HUDEP-2 (cell line): ENCODE data around the gene AFDN.

Source experiments
- DNase-seq, 76 experiments: peaks; one replicate each; lab custom pipeline; 2025; ENCODE audit not compliant: unreplicated experiment in 76 of 76; lab: John Stamatoyannopoulos, UW

The AFDN gene

DNA sequence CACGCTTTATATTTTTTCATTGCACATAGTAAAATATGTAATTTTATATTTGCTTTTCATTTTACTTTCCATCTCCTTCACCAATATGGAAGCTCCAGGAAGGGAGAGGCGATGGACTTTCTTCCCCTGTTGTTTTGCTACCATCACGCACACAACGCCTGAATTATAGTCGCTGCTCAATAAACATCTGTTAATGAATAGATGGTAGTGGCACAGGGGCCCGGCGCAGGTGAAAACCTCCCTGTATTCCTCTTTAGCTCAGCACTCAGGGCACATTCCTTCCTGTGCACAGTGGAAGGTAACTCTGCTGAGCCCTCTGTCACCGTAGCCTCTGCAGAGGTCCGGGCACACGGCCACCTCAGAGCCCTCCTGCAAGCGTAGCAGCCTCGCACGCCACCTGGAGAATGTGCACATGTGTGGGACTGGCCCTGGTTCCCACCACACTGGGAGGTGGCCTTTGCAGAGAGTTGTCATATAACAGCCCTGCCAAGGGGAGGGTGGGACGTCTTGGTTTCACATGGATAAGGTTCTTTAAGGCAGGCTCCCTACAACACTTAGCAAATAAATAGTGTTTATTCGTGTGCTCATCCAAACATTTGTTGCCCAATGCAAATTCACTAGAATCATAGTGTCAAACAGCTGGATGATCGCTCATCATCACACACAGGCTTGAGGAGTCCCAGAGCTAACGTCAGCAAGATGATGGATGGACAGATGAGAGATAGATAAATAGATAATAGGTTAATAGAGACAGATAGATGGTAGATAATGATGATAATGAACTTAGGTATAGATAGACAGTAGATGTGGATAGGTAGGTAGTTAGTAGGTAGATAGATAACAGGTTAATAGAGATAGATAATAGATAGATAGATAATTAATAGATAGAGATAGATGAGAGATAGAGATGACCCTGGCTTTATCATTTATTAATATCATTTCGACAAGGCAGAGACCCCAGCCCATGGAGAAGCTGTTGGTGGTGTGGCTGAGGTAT lies 32.3 kb upstream of the AFDN start:
- DNase-seq, result no peak

DNA sequence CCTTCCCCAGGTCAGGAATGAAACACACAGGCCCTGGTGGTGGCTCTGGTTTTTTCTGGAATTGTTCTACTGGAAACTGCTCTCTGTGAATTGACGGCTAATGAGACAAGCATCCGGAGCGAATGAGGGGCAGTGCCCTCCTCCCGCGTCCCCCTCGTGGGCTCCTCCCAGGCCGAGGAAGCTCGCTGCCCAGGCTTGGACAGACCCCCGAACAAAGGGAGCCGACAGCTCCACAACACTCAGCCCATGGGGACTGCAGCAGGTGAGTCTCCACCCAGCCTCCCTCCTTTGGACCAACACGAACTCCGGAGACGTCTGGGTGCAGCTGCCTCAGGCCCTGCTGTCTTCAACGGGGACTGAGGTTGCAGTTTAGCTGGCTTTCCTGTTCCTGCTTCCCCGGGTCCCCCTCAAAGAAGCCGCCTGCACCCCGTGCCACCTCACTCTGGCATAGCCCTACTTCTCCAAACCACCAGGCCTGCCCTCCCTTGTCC lies 31.3 kb upstream of the AFDN start:
- no peak for DNase-seq

DNA sequence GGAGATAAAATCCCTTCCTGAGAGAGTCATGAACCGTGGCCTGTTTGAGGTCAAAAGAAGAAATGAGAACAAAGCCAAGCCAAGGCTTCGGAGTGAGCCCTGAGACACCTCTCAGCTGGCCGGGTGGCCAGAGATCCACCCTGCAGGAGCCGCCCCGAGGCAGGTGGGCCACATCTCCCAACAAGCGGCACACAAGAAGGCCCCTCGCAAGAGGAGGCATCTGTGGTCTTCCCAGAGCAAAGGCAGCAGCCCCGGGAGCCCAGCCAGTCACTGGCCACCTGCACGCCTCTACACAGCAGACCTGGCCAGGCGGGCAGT lies 30.9 kb upstream of the AFDN start:
- no peak for DNase-seq

DNA sequence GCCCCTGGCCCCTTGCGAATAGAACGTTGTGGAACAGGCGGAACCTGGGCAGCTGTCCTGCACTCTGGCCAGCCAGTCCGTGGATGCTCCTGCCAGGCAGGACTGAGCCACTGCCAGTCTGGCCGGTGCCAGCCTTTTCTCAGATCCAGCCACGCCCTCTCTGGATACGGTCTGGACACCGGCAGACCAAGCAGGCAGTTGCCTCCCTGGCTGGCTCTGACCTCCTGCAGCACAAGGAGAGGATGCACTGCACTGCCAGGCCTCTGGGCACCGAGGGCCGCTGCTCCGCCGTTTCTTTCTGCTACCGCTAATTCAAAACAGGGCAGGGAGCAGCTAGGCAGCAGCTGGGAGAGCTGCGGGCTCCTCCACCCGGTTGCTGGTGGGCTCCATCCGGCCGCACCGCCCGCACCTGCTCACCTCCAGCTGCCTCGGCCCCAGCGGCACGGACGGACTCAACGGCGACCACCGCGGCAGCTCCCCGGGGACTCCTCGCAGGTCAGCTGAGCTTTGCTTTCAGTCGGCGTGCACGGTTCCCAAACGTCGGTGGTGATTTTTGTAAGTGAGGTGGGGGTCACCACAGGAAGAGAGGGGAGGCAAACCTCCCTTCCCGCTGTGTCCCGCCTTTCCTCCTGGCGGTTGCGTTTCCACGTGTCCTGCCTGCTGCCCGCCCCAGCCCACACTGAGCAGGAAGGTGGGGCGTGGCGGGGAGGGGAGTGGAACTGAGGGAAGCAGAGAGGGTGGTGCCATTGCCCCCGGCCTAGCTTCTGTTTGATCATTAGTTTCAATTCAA lies 30.3 kb upstream of the AFDN start:
- DNase-seq, result no peak

DNA sequence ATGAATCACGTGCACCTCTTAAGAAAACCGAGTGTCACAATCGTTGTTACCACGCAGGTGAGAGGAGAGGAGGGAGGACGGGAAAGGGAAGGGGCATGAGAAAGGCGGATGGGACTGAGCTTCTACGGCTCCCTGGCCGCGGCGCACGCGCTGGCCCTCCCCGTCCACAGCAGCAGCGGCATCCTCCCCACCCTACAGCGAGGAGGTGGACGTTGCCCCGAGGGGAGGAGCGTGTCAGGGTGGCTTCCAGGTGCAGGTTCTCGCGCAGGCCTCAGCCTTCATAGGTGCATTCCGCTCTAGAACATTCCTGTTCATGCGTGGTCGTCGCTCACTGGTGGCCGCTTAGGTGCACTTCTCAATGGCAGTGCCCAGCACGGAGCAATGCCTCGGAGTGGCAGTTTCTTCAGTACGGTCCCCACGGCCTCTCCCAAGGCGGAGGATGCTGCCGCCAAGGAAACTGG lies 29.7 kb upstream of the AFDN start:
- no peak for DNase-seq

DNA sequence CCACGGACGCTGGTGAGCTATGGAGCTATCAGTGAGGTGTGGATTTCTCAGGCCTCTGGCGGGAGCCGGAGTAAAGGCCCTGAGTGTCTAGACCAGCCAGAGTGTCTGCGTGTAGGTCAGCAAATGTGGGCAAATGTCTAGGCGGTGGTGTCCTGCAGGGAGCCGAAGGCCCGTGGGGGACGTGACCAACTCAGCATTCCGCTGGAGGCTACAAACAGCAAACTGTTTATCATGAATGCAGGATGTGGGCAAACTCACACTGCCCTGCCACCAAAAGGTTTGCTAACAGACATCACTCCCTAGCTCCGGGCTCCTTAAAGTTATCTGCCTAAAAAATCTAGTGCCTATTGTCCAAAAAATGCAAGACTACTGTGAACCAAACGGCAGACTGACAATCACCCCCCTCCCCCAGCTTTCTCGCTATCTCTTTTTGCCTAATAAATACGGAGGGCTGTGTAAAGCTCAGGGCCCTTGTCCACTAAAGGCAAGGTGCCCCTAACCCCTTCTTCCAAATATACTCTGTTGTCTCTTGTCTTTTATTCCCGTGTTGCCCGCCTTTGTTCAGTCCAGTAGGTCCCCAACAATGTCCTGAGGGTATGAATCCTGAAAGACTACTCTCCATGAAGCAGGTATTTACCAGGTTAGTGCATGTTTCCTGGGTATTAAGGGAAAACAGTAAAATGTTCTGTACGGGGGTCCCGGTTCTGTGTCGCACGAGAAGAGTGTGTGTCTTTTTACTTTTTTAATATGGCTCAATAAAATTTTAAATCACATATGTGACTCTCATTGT lies 29.0 kb upstream of the AFDN start:
- DNase-seq, result no peak

DNA sequence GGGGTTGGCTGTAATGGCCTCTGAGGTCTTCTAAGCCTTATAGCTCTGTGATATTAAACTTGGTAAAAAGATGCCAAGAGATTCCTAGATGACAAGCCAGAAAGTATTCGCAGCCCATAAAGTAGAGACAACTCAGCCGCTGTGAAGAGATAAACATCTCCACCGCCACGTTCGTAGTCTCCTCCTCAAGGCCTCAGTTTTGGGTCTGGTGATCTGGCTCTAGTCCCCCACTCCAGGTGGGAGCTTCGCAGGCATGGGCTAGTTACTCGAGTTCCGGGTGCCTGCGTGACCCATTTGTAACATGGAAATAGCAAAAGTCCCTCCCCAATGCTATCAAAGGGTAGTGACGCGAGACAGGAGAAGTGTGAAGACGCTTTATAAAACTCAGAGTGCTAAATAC lies 28.3 kb upstream of the AFDN start:
- no peak for DNase-seq

DNA sequence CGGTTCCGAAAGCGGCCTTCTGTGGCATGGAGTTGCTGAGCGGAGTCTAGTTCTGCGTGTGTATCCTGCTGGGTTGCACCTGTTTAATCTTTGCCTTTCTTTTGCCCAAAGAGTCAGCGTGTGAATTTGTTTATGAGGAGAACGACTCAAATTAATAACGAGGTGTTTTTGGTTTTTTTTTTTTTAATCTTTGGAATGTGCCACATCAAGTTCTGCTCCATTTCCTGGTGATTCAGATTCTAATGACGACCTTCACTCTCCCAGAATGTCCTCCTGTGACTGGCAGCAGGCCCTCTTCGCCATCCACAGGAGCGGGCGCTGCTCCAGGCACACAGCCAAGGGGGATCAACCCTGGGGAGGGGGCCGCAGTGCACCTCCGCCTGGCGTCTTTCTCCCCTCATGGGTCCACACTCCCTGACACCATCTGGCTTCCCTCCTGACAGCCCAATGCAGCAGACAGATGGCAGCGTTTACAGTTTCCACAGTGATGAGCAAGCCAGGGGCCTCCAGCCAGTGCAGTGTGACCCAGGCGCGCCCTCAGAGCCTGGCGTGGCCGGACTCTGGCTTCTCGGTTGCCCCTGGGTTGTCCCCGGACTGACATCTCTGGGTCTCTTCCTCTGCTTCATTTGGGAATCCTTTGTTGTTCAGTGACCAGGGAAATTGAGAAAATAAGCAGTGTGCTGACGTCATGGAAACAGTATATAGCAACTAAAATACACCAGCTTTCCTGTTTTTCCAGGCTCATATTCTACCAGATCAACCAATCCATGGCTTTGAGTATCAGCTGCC lies 27.5 kb upstream of the AFDN start:
- no peak for DNase-seq

DNA sequence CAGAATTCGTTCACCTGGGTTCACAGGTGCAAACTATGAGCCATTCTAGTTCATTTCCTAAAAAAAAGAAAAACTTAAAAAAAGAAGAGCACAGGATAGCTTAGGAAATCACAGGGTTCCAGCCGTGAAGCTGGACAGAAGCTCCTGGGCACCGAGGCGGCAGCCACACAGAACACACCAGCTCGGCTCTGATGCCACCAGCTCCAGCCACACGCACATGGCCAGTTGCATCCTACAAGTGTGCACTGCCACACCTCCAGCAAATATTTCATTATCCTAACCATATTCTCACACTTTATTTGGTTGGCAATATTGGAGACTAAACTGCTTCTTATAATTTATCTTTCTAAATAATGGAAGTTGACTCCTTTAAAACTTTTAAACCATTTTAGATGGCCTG lies 26.2 kb upstream of the AFDN start:
- no peak for DNase-seq

DNA sequence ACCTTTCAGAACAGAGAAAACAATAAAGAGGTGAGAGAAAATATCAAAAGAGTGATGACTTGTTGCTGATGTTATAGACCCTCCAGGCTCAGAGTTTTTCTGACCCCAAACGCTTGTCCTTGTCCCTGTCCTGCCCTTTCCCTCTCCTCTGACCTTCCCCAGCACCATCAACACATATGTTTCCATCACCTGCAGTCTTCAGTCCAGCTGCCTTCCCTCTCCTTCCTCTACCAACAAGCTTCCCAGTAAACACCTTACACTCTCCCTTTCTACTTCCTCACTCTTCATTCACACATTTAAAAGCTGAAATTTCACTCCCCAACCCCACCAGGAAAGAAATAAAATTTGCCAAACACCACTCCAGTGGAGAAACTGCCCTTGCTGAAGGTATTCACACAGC lies 25.4 kb upstream of the AFDN start:
- no peak for DNase-seq

DNA sequence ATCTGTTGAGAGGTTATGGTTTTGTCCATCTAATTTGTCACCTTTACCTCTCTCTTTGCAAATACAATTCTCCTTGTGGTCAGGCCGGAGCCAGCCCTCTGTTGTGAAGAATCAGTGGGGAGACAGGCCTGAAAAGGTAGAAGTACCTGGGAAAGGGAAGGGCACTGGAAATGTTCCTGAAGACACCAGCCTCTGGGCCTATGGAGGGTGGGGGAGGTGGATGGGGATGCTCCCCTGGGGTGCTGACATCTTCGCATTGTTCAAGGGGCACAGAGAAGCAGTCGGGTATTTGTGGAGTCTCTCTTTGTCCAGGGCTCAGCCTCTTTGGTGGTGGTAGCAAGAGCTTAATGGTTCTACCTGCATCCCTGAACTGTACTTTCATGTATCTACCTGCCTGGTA lies 24.4 kb upstream of the AFDN start:
- DNase-seq, result no peak

DNA sequence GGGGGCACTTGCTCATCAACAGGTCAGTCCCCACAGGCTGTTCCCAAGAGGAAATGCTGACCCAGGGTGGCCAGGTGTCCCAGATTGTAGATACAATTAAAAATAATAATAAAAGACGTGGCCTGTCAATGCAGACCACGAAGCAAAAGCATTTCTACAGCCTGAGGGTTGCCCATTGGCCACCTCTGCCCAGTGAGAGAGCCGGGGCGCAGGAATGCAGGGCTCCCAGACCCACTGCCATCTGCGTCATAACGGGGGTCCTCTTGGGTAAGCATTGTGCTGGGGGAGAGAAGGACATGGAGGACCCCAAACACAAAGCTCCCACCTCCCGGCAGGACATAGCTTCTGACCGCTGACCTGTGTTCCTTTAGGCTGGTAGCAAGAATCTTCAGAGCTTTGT lies 22.9 kb upstream of the AFDN start:
- no peak for DNase-seq

DNA sequence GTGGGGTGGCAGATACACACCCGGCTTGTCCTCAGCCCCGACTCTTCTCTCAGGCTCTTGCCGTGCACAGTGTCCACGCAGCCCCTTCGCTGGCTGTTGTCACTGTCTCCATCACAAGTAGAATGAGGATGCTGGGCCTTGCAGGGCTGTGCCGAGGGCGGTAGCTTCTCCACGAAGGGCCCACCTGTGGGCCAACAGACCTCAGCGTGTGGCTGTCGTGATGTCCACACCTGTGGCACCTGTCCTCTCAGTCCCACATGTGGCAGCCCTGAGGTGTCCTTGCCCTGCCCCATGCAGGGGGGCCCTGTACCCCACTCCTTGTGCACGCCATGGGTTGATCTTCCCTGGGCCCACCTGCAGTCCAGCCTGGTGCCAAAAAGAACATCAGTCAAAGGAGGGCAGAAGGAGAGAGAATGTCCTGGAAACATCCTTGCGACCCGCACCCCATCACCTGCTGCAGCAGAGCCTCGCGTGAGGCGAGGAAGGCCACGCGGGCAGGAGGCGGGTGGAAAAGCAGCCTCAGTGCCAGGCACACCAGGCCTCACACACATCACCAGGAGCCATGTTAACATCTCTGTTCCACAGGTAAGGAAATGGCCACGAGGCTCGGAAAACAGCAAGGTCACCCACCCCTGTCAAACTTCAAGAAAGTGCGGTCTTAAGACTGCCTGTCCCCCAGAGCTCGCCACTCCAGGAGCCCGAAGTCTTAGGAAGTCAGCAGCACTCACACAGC lies 22.3 kb upstream of the AFDN start:
- DNase-seq, result no peak

DNA sequence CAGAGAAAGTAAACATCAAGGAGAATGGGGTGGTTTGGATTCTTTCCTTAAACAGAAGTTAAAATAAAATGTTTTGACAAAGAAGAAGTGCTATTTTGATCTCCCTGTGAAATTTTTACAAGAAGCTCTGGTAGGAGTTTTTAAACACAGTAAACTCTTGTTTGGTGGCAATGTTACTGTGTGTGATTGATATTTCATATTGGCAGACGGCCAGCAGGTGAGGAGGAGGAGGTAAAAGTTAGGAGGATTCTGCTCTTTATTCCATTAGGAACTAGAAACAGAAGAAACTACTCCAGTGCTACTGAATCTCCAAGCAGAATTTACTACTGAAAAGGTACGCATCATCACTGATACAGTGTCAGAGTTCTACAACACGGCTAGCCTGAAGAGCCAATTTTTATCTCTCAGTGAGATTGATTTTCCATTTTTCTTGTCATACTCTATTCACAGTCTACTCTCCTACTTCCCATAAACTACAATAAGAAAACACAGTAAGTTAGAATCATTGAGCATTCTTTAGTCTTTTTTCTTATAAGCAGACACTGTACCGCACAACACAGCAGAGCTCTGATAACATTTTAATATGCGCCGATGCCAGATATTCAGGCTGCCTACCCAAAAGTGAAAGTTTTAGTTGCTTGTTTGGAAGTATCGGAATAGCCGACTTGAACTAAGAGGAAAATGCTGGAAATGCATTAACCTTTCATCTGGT lies 21.2 kb upstream of the AFDN start:
- no peak for DNase-seq

DNA sequence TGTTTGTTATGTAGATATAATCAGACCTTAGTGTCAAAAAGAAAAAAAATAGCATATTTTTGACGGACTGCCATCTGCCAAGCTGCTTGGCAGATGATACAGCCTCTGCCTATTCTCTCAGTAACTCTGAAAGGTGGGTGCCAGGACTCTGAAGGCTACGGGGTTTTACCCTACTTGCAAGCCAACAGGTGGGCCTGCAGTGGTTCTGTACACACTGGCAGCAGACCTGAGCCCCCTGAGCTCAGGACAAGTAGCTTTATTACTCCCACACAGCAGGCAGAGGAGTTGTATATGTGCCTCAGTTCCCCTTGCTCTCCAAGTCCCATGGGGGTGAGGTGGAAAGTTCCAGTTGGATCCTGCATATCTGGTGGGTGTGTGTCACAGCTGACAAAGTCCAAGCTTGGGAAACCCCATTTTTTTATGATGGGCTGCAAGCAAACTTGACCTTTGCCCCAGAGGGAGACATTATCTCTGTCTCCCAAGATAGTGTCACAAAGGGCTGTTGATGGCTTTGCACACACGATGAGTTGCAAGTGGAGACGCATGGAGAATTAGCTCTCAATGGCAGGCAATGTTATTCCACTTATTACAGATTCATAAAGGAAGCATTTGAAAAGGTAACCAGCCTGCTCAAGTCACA lies 20.5 kb upstream of the AFDN start:
- no peak for DNase-seq

DNA sequence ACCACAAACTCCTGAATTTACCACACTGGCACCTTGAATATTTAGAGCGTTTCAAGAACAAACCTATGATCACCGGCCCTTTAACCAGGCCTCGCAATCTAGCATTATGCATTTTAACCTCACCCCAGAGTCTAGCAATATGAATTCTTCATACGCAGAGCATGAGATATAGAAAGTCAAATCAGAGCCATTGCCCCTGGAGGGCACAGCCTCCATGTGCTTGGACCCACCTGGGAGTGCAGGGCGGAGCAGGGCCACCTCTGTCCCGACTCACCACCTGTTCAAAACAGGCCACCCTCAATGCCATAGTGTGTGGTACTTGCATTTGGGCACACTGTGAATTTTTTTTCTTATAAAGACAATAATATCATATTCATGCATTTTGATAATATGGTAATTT lies 19.5 kb upstream of the AFDN start:
- no peak for DNase-seq

DNA sequence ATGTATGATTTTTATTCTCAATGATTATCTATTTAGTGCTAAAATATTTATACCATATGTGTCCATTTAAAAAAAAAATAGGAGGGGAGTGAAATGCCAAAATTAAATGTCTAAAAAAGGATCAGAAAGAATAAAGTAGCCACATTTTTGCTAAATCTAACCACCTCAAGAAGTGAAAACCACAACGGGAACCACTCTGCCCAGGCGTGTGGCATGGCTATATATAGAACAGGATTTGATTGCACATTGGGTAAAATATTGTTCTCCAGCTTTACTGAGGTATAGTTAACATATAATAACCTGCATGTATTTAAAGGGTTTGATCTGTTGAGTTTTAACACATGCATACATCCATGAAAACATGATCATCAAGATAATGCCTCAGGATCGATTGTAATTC lies 19.0 kb upstream of the AFDN start:
- no peak for DNase-seq

DNA sequence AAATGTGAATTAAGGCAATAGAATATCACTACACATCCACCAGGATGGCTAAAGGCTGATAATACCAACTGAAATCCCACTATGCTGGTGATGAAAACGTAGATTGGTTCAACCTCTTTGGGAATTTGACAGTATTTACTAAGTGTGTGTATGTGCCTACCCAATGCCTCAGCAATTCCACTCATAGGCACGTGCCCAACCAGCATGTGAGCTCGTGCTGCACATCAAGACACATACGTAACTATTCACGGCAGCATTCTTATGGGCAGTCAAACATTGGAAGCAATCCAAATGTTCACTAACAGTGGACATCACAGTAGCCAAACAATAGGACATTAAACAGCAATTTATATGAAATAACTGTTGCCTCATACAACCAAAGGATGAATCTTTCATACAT lies 15.7 kb upstream of the AFDN start:
- DNase-seq, result no peak
